HCT116 (cell line): ENCODE measurements around the gene ZFP1.
"Not testable (repeated sequence)": the region's sequence is repeated elsewhere in the genome, so short reads cannot be mapped to it uniquely, and the experiment has no call there.

Experiments used
- ATF3 ChIP-seq: IDR thresholded peaks from 2 replicates; pipeline ENCODE4 v1.6.1; 2012
- CEBPB ChIP-seq: IDR thresholded peaks from 2 replicates; pipeline ENCODE4 v1.6.1; 2012; ENCODE audit warnings: low read depth
- EZH2 ChIP-seq: fragments of 200-600 bp; sonication (generic); IDR thresholded peaks from 2 replicates; pipeline ENCODE4 v1.6.1; 2017; ENCODE audit warnings: antibody characterized with exemption, mixed run types
- EZH2phosphoT487 ChIP-seq: fragments of 200-600 bp; IDR thresholded peaks from 2 replicates; pipeline ENCODE4 v1.6.1; 2018; ENCODE audit warnings: antibody characterized with exemption, borderline replicate concordance
- FOSL1 ChIP-seq: IDR thresholded peaks from 2 replicates; pipeline ENCODE4 v1.6.1; 2012; ENCODE audit warnings: low read depth
- POLR2A ChIP-seq: IDR thresholded peaks from 2 replicates; pipeline ENCODE4 v1.7.0; 2011; ENCODE audit warnings: borderline replicate concordance; ENCODE audit not compliant: insufficient read depth, insufficient read length; ENCODE audit errors: extremely low read depth
- SP1 ChIP-seq: IDR thresholded peaks from 2 replicates; pipeline ENCODE4 v1.6.1; 2012; ENCODE audit warnings: low read depth
- TCF7L2 ChIP-seq: IDR thresholded peaks from 2 replicates; pipeline ENCODE4 v1.7.0; 2011; ENCODE audit warnings: borderline replicate concordance, inconsistent platforms; ENCODE audit not compliant: insufficient read depth, insufficient read length; ENCODE audit errors: extremely low read depth
- YY1 ChIP-seq: IDR thresholded peaks from 2 replicates; pipeline ENCODE4 v1.6.1; 2011; ENCODE audit warnings: low read length, low read depth, moderate library complexity, mild to moderate bottlenecking; ENCODE audit not compliant: insufficient replicate concordance; ENCODE audit errors: extremely low read depth
- ZBTB33 ChIP-seq: IDR thresholded peaks from 2 replicates; pipeline ENCODE4 v1.6.1; 2011; ENCODE audit warnings: mild to moderate bottlenecking, low read length, moderate library complexity; ENCODE audit not compliant: insufficient replicate concordance; ENCODE audit errors: extremely low read depth
- TF ChIP-seq, protein P1 (sequence below), 3 experiments: fragments of 200-600 bp in 1 of 3; sonication (generic) in 1 of 3; IDR thresholded peaks in 2 of 3; conservative IDR thresholded peaks in 1 of 3; 2 replicates each; pipeline ENCODE4 v1.5.1; 2012 to 2017; ENCODE audit warnings: low read depth in 2 of 3, low read length in 2 of 3, antibody characterized with exemption in 1 of 3, borderline replicate concordance in 1 of 3, control low read depth in 1 of 3, mild to moderate bottlenecking in 1 of 3, mixed read lengths in 1 of 3, mixed run types in 1 of 3, moderate library complexity in 1 of 3; ENCODE audit not compliant: insufficient read depth in 1 of 3

GRCh38 chr16:75205961-75206748, 57.8 kb downstream of the ZFP1 start:
- TF ChIP-seq ZBTB33, EZH2, POLR2A, SP1, EZH2phosphoT487, TCF7L2, YY1, CEBPB, ATF3, FOSL1: not testable (repeated sequence)
- TF ChIP-seq, protein P1, sequence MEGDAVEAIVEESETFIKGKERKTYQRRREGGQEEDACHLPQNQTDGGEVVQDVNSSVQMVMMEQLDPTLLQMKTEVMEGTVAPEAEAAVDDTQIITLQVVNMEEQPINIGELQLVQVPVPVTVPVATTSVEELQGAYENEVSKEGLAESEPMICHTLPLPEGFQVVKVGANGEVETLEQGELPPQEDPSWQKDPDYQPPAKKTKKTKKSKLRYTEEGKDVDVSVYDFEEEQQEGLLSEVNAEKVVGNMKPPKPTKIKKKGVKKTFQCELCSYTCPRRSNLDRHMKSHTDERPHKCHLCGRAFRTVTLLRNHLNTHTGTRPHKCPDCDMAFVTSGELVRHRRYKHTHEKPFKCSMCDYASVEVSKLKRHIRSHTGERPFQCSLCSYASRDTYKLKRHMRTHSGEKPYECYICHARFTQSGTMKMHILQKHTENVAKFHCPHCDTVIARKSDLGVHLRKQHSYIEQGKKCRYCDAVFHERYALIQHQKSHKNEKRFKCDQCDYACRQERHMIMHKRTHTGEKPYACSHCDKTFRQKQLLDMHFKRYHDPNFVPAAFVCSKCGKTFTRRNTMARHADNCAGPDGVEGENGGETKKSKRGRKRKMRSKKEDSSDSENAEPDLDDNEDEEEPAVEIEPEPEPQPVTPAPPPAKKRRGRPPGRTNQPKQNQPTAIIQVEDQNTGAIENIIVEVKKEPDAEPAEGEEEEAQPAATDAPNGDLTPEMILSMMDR (IDR thresholded peaks at IDR 0.05 in 2 of 3, conservative IDR thresholded peaks at IDR 0.05 in 1 of 3; ENCODE audit: borderline replicate concordance in 1 of 3, insufficient read depth in 1 of 3, low read depth in 2 of 3, low read length in 2 of 3): not testable (repeated sequence)
